ENCODE results near the gene CPEB3.

CPEB3 gene

DNA sequence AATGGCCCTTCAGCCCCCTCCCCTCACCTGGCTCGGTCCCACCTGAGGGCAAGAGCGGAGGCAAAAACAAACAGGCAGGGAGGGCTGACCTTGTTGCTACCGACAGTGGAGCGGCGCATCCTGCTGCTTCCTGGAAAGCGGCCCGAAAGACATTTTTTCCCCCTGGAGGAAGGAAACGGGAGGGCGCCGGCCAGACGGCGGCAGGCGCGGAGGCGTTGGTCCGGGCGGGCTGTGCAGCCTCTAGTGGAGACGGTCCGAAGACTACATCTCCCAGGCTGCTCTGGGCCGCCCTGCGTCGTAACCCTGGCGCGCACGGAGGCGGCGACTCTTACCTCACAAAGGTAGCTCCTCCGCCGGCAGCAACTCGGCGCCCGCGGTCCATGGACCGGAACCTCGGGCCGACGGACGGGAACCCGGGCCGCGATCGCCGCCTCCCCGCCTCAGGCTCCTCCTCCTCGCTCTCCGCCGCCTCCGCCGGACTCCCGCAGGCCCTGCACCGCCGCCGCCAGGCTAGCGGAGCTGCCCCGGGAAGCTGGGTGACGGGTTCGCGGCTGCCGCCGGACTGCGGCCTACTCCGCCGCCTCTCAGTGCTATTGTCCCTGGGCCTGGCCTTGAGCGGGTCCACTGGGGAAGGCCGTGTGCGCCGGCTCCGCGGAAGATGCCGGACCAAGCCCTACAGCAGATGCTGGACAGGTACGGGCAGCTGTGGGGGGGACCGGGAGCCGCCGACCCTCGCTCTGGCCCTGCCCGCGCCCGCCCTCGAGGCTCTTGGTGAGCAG lies at the start of gene CPEB3, which contains the start of gene MARCHF5:
TSS of gene CPEB3 (minus strand) at position 242 of the 779 bp plus-strand sequence. CDS start 50,728 bp downstream, outside the sequence.
TSS of gene MARCHF5 (plus strand) at position 331 of the 779 bp plus-strand sequence. CDS start at position 659, 328 bp downstream.
- no peak for TF ChIP-seq GATA2 (IDR thresholded peaks at IDR 0.05; ENCODE audit: low read depth, low read length)
- no peak for TF ChIP-seq GATA3 (IDR thresholded peaks at IDR 0.05; ENCODE audit: low read depth, low read length)

DNA sequence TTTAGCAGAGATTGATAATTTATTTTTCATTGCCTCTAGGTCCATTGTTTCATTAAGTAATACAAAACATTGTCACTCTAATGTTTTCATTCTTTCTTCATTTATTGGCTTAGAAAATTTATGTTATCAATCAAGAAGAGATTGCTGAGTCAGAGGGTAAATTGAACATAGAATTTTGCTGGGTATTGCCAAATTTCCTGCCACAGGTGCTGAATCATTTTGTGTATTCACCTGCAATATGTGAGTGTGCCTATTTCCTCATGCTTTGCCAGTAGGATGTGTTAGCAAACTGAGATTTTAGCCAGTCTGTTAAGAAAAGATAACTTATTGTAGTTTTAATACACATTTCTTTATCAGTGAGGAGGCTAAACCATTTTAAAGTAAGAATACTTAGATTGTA lies 38.1 kb upstream of the CPEB3 start:
- TF ChIP-seq GATA3 (IDR thresholded peaks at IDR 0.05; ENCODE audit: low read depth, low read length), result no peak
- no peak for TF ChIP-seq GATA2 (IDR thresholded peaks at IDR 0.05; ENCODE audit: low read depth, low read length)

DNA sequence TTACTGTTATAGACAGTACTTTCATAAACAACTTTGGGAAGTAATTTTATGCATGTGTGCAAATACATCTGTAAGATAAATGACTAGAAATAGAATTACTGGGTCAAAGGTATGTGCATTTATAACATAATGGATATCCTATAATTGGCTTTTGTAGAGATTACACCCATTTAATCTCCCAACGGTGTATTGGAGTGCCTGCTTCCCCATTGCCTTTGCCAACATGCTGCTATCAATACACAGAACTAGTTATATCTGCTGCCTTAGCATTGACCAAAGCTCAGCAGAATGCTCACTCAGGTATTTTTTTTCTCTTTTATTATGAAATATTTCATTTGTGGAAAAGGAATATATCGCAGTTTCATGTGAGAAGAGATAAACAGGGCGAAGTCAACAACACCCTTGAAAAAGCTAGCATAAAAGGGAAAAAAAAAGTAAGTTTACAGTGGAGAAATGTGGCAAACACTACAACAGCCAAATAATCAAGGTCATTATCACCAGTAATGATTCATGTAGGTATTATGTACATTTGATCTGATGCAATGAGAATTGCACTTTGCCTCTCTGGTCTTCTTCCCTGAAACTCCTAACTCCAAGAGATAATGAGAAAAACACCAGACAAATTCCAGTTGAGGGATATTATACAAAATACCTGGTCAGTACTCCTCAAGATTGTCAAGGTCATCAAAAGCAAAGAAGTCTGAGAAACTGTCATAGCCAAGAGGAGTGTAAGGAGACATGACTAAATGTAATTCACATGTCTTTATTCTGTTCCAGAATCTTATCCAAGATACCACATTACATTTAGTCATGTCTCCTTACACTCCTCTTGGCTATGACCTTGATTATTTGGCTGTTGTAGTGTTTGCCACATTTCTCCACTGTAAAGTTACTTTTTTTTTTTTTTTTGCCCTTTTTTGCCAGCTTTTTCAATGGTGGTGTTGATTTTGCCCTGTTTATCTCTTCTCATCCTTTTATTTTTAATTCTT lies 36.9 kb upstream of the CPEB3 start:
- TF ChIP-seq GATA3 (IDR thresholded peaks at IDR 0.05; ENCODE audit: low read depth, low read length) (no peak), GATA2 (IDR thresholded peaks at IDR 0.05; ENCODE audit: low read depth, low read length) (no peak)

DNA sequence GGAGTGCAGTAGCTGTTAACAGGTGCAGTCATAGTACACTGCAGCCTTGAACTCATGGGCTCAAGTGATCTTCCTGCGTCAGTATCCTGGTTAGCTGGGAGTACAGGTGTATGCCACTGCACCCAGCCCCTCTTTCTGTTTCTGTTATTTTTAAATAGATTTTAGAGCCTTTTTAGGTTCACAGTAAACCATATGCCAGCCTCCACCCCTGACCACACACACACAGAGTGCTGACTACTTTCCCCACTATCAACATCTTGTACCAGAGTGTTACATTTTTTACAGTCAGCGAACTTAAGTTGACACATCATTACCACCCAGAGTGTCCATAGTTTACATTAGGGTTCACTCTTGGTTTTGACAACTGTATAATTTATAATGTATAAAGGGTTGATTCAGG lies 32.2 kb upstream of the CPEB3 start:
- TF ChIP-seq GATA2 (IDR thresholded peaks at IDR 0.05; ENCODE audit: low read depth, low read length) (no peak), GATA3 (IDR thresholded peaks at IDR 0.05; ENCODE audit: low read depth, low read length) (no peak)

DNA sequence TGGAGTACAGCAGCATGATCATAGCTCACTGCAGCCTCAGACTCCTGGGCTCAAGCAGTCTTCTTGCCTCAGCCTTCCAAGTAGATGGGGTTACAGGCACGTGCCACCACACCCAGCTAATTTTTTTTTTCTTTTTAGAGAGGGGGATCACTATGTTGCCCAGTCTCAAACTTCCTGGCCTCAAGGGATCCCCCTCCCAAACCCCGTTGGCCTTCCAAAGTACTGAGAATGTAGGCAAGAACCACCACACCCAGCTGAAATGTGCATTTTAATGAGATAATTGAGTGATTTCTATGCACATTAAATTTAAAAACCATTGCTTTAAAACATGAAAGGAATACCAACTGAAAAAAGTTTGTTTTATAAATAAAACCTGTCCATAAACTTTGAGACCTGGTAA lies 25.7 kb upstream of the CPEB3 start:
- no peak for TF ChIP-seq GATA2 (IDR thresholded peaks at IDR 0.05; ENCODE audit: low read depth, low read length)
- TF ChIP-seq GATA3 (IDR thresholded peaks at IDR 0.05; ENCODE audit: low read depth, low read length), result no peak

DNA sequence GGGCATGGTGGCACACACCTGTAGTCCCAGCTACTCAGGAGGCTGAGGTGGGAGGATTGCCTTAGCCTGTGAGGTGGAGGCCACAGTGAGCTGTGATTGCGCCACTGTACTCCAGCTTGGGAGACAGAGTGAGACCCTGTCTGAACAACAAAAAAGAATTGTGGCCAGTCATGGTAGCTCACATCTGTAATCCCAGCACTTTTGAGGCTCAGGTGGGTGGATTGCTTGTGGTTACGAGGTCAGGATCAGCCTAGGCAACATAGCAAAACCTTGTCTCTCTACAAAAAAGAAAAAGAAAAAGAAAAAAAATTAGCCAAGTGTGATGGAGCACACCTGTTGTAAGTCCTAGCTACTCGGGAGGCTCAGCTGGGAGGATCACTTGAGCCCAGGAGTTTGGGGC lies 22.9 kb upstream of the CPEB3 start:
- no peak for TF ChIP-seq GATA3 (IDR thresholded peaks at IDR 0.05; ENCODE audit: low read depth, low read length)
- TF ChIP-seq GATA2 (IDR thresholded peaks at IDR 0.05; ENCODE audit: low read depth, low read length), result no peak

DNA sequence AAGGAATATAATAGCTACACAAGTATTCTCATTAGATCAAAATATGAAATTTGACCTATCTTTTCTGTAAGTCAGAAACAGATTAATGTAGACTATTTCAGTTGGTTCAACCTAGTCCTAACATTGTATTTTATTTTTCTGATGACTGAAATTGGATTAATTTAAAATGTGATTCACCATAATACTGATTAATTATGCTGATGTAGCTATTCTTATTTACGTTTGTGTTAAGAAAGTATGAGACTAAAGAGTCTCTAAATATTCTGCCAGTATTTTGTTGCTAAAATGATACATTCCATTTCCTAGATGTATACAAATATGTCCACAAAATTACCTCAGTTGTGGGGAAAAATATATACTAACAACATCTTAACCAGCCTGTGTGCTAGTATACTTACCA lies 18.4 kb upstream of the CPEB3 start:
- TF ChIP-seq GATA2 (IDR thresholded peaks at IDR 0.05; ENCODE audit: low read depth, low read length) (no peak), GATA3 (IDR thresholded peaks at IDR 0.05; ENCODE audit: low read depth, low read length) (no peak)

DNA sequence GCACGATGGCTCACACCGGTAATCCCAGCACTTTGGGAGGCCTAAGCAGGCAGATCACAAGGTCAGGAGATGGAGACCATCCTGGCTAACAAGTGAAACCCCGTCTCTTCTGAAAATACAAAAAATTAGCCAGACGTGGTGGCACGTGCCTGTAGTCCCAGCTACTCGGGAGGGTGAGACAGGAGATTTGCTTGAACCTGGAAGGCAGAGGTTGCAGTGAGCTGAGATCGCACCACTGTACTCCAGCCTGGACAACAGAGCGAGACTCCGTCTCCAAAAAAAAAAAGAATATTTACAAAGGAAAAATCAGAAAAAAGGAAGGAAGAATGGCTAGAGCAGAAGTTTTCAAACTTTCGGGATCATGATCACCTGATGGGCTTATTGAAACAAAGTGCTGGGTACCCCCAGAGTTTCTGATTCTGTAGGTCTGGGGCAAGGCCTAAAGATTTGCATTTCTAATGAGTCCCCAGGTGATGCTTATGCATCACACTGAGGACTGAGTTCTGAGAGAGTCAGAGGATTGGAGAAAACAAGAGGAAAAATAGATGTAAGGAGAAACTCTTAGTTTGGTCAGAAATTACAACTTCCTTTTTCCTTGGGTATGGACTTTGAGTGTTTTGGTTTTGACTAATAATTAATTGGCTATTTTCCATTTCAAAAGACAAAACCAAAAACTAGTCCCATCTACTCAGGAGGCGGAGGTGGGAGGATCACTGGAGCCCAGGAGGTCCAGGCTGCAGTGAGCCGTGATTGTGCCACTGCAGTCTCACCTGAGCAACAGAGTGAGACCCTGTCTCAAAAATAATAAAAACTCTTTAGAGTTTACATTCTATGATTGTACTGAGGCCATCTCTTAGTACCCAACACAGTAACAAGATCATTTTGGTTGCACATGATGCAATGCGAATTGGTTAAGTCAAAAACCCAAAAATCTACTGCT lies 14.5 kb upstream of the CPEB3 start:
- TF ChIP-seq GATA3 (IDR thresholded peaks at IDR 0.05; ENCODE audit: low read depth, low read length) (no peak), GATA2 (IDR thresholded peaks at IDR 0.05; ENCODE audit: low read depth, low read length) (no peak)

DNA sequence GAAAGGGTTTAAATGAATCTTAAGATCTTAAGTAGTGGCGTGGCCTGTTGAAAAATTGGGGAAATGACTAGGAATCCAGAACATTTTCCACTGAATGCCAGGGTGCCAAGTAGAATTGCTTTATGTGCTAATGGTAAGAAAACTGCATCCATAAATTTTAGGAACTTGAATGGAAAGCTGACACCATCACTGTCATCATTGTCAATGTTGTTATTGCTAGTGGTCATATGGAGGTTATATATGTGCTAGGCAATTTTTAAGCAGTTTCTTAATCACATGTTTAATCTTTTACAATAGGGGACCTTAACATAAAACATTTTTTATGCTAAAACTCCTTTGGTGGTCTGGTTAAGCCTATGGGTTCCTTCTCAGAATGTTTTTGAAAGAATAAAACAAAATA lies 13.2 kb upstream of the CPEB3 start:
- TF ChIP-seq GATA2 (IDR thresholded peaks at IDR 0.05; ENCODE audit: low read depth, low read length) (no peak), GATA3 (IDR thresholded peaks at IDR 0.05; ENCODE audit: low read depth, low read length) (no peak)

DNA sequence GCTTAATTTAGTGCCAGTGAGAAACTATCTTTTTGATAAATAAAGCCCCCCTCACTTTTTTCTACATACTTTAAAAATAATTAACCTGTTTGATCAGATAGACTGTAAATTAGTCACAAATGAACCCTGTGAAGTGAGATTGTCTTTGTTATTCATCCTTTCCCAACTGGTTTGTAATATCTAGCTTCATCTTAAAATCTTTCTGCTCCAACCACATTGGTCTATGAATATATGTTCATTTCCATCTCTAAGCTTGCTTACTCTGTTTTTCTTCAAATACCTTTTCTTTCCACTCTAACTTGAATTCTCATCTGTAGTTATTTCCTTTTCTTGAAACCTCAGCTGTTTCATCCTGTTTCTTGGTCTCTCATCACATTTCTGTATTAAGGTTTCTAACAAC lies 12.2 kb upstream of the CPEB3 start:
- TF ChIP-seq GATA2 (IDR thresholded peaks at IDR 0.05; ENCODE audit: low read depth, low read length), result no peak

DNA sequence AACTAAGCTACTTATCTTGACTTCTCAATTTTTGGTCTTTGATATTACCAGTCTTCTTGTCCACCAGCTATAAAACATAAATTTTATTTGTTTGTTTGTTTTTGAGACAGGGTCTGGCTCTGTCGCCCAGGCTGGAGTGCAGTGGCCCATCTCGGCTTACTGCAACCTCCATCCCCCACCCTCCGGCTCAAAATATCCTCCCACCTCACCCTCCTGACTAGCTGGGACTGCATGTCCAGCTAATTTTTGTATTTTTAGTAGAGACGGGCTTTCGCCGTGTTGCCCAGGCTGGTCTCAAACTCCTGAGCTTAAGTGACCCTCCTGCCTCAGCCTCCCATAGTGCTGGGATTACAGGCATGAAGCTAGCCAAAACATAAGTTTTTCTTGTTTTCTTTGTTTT lies 7.6 kb upstream of the CPEB3 start:
- TF ChIP-seq GATA2 (IDR thresholded peaks at IDR 0.05; ENCODE audit: low read depth, low read length) (no peak), GATA3 (IDR thresholded peaks at IDR 0.05; ENCODE audit: low read depth, low read length) (no peak)

DNA sequence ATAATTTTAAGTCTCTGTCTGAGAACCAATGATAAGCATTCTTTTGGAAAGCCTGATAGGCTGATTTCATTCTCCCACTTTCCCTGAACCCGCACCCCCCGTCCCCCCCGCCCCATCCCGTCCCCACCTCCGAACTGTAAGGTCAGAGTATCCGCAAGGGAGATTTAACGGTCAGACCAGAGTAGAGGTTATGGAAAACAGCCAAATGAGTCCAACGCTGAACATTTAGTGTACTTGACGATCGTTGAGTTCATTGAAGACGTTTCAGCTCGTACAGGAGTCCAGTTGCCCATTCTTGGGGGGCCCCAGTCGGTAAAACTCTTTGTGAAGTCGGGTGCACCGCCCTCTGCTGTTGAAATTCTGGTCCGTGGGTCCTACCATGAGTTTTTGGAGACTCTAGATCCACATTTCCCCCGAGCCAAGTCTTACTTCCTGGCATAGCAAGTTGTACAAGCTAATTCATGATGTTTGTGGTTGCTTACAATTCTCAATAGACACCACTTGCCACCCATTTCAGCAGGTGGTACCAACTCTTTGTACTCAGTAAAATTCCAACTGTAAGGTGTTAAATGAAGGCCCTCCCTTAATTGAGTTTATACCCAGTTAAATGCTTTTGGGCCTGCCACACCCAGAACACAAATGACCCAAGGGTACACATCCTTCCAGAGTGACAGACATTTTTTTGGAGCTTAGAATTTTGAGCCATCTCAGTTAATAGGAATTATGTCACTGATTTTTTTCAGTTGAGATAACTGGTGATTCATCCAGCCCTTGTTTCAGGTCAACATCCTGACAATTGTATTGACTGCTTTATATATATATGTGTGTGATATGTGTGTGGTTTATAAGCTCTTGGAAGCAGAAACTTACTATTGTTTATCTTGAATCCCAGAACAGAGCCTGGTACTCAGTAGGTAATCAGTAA lies 1.3 kb upstream of the CPEB3 start:
- TF ChIP-seq GATA2 (IDR thresholded peaks at IDR 0.05; ENCODE audit: low read depth, low read length) (no peak), GATA3 (IDR thresholded peaks at IDR 0.05; ENCODE audit: low read depth, low read length) (no peak)

DNA sequence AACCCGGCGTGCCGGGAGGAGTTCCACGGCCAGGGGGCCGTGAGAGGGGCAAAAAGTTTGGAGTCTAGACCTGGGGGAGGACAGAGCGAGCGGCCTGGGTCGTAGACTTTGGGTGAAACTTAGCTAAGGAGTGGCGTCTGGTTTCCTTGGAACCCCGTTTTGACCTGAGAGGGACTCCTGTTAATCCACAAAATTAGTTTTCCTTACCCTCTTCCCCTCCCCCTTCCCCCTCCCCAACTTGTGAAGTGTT lies 663 bp upstream of the CPEB3 start:
- no peak for TF ChIP-seq GATA3 (IDR thresholded peaks at IDR 0.05; ENCODE audit: low read depth, low read length)
- TF ChIP-seq GATA2 (IDR thresholded peaks at IDR 0.05; ENCODE audit: low read depth, low read length), result no peak
